Measurements from ENCODE around the gene ATP6V1C2. TPM values are rescaled to one million over a fixed set of nuclear protein-coding genes. Genes with fewer than 3 reads are reported as not detected.

ATP6V1C2 gene
- total and polyA plus RNA-seq, 2 donors from 2014 or later = 4.2 to 38.0 TPM

GRCh38 chr2:10830641-10831399, 109.4 kb downstream of the ATP6V1C2 start:
- FAIRE-seq (no peak), DNase-seq (peak in 1 of 5 donors; percentile 63)
- intact Hi-C loops (cut with DNase I) = loop anchor here (5.0 kb wide), 1 partner anchor 291 kb away; no protein-coding TSS in a partner anchor
- peaks cover 2% of the 10 kb centered on the region for H3K27me3 ChIP-seq (ENCODE audit: control insufficient read depth, insufficient read depth, low read length)
- H3K4me3 ChIP-seq (ENCODE audit: low read length in 3 of 3) = no peak overlapping the region
- H3K36me3 ChIP-seq (ENCODE audit: control insufficient read depth in 2 of 3, insufficient read depth in 3 of 3, low read length in 3 of 3) = no peaks in the 10 kb centered on the region
- H3K27ac ChIP-seq (ENCODE audit: low read depth in 2 of 2, low read length in 2 of 2) = no peak overlapping the region
- H3K9me3 ChIP-seq (ENCODE audit: control insufficient read depth in 2 of 3, insufficient read depth in 1 of 3, low read length in 3 of 3) = no peaks in the 10 kb centered on the region
- no peak for TF ChIP-seq CTCF (IDR thresholded peaks at IDR 0.05; ENCODE audit: borderline replicate concordance, extremely low read depth, insufficient read depth)
- H3K4me1 ChIP-seq (ENCODE audit: control insufficient read depth in 2 of 3, insufficient read depth in 2 of 3, low read depth in 1 of 3, low read length in 3 of 3) = peaks cover 0 to 4% (median 0%) of the 10 kb centered on the region in 3 donors
- no peak overlapping the region for H3K9ac ChIP-seq (ENCODE audit: low read length in 3 of 3)

- TF ChIP-seq CTCF (IDR thresholded peaks at IDR 0.05; ENCODE audit: borderline replicate concordance, extremely low read depth, insufficient read depth) = no peak
- no peaks in the 10 kb centered on the region for H3K9me3 ChIP-seq (ENCODE audit: control insufficient read depth in 2 of 3, insufficient read depth in 1 of 3, low read length in 3 of 3)
- H3K36me3 ChIP-seq (ENCODE audit: control insufficient read depth in 2 of 3, insufficient read depth in 3 of 3, low read length in 3 of 3) = no peaks in the 10 kb centered on the region
- intact Hi-C loops (cut with DNase I) = loop anchor here (5.0 kb wide), 1 partner anchor 291 kb away; no protein-coding TSS in a partner anchor
- H3K9ac ChIP-seq (ENCODE audit: low read length in 3 of 3) = no peak overlapping the region
- peak in 1 of 5 donors; percentile 5 for DNase-seq
- H3K27ac ChIP-seq (ENCODE audit: low read depth in 2 of 2, low read length in 2 of 2) = no peak overlapping the region
- no peak overlapping the region for H3K4me3 ChIP-seq (ENCODE audit: low read length in 3 of 3)
- H3K4me1 ChIP-seq (ENCODE audit: control insufficient read depth in 2 of 3, insufficient read depth in 2 of 3, low read depth in 1 of 3, low read length in 3 of 3) = peaks cover 0 to 4% (median 0%) of the 10 kb centered on the region in 3 donors
- H3K27me3 ChIP-seq (ENCODE audit: control insufficient read depth, insufficient read depth, low read length) = peaks cover 2% of the 10 kb centered on the region
- no peak for FAIRE-seq
Observed at GRCh38 chr2:10831400-10831985, 110.1 kb downstream of the ATP6V1C2 start.

- no peak overlapping the region for H3K9ac ChIP-seq (ENCODE audit: low read length in 3 of 3)
- TF ChIP-seq CTCF (IDR thresholded peaks at IDR 0.05; ENCODE audit: borderline replicate concordance, extremely low read depth, insufficient read depth) = peak; percentile 92
- H3K4me1 ChIP-seq (ENCODE audit: control insufficient read depth in 2 of 3, insufficient read depth in 2 of 3, low read depth in 1 of 3, low read length in 3 of 3) = peaks cover 0 to 4% (median 0%) of the 10 kb centered on the region in 3 donors
- H3K36me3 ChIP-seq (ENCODE audit: control insufficient read depth in 2 of 3, insufficient read depth in 3 of 3, low read length in 3 of 3) = no peaks in the 10 kb centered on the region
- H3K4me3 ChIP-seq (ENCODE audit: low read length in 3 of 3) = no peak overlapping the region
- peaks cover 2% of the 10 kb centered on the region for H3K27me3 ChIP-seq (ENCODE audit: control insufficient read depth, insufficient read depth, low read length)
- H3K27ac ChIP-seq (ENCODE audit: low read depth in 2 of 2, low read length in 2 of 2) = no peak overlapping the region
- no peaks in the 10 kb centered on the region for H3K9me3 ChIP-seq (ENCODE audit: control insufficient read depth in 2 of 3, insufficient read depth in 1 of 3, low read length in 3 of 3)
- no peak for FAIRE-seq
- intact Hi-C loops (cut with DNase I) = loop anchor here (5.0 kb wide), 1 partner anchor 290 kb away; no protein-coding TSS in a partner anchor
- peak; percentile 91 to 92 (median 92) for DNase-seq
Observed at GRCh38 chr2:10832203-10832936, 110.9 kb downstream of the ATP6V1C2 start.

Measured in kidney (tissue), 14 donors.